A673 (cell line): ENCODE data around the gene GALNT4. TPM values are rescaled to one million over a fixed set of nuclear protein-coding genes. Genes with fewer than 3 reads are reported as not detected.

Source experiments
- BruUV-seq: library from RNA; stranded (reverse); fragments of 400-500 nt; replicated peaks from 2 replicates; lab custom pipeline; 2021; lab: Mats Ljungman, UMichigan
- CTCF ChIA-PET: fragments of 300-600 bp; sonication (Branson Sonifier 250); formaldehyde crosslinking; loops from one replicate; lab custom pipeline; 2022; ENCODE audit warnings: antibody characterized with exemption; lab: Charles Lee
- POLR2A ChIA-PET: fragments of 300-600 bp; sonication (Branson Sonifier 250); formaldehyde crosslinking; loops from one replicate; lab custom pipeline; 2022; ENCODE audit warnings: antibody characterized with exemption; ENCODE audit not compliant: low non-redundant PET; lab: Charles Lee
- DNase-seq: peaks from one replicate; pipeline ENCODE4 v3.0.0-alpha.2; 2015; ENCODE audit warnings: low spot score
- H3K27ac ChIP-seq: fragments of 200-600 bp; sonication (generic); 2 replicates; pipeline ENCODE4 v1.5.1; 2016; ENCODE audit warnings: mixed run types, low read depth, mild to moderate bottlenecking, mixed read lengths, antibody characterized with exemption, low read length; ENCODE audit not compliant: poor library complexity, severe bottlenecking
- H3K27me3 ChIP-seq: fragments of 200-600 bp; sonication (generic); replicated peaks from 2 replicates; pipeline ENCODE4 v1.6.1; 2017; ENCODE audit warnings: mixed run types, low read depth, mild to moderate bottlenecking, mixed read lengths, antibody characterized with exemption, low read length; ENCODE audit not compliant: insufficient read depth, poor library complexity
- H3K36me3 ChIP-seq: fragments of 200-600 bp; sonication (generic); 2 replicates; pipeline ENCODE4 v1.6.1; 2016; ENCODE audit warnings: mixed run types, mild to moderate bottlenecking, mixed read lengths, antibody characterized with exemption, low read length; ENCODE audit not compliant: insufficient read depth, poor library complexity, severe bottlenecking
- H3K4me1 ChIP-seq: fragments of 200-600 bp; sonication (generic); 2 replicates; pipeline ENCODE4 v1.6.1; 2017; ENCODE audit warnings: mixed run types, mild to moderate bottlenecking, mixed read lengths, antibody characterized with exemption, low read length; ENCODE audit not compliant: insufficient read depth, poor library complexity, severe bottlenecking
- H3K4me3 ChIP-seq: fragments of 200-600 bp; sonication (generic); 2 replicates; pipeline ENCODE4 v1.5.1; 2016; ENCODE audit warnings: low read depth, mixed run types, mild to moderate bottlenecking, mixed read lengths, low read length; ENCODE audit not compliant: poor library complexity, severe bottlenecking
- H3K9me3 ChIP-seq: fragments of 200-600 bp; sonication (generic); 2 replicates; pipeline ENCODE4 v1.6.1; 2016; ENCODE audit warnings: mixed run types, low read depth, mild to moderate bottlenecking, mixed read lengths, antibody characterized with exemption, low read length; ENCODE audit not compliant: poor library complexity, severe bottlenecking
- CTCF ChIP-seq: fragments of 300-800, 200-600 bp; sonication (generic); conservative IDR thresholded peaks from 2 replicates; pipeline ENCODE4 v1.5.1; 2017; ENCODE audit warnings: low read depth, mild to moderate bottlenecking, antibody characterized with exemption, low read length, moderate library complexity, mixed read lengths
- EZH2 ChIP-seq: fragments of 200-600 bp; sonication (generic); IDR thresholded peaks from 2 replicates; pipeline ENCODE4 v1.6.1; 2017; ENCODE audit warnings: borderline replicate concordance, low read depth, mild to moderate bottlenecking, mixed read lengths, antibody characterized with exemption, low read length; ENCODE audit not compliant: poor library complexity, severe bottlenecking
- intact Hi-C: fragments of 100-400 bp; cut with micrococcal nuclease; formaldehyde crosslinking; loops from one replicate; pipeline ENCODE4 v1.10.0; 2022; ENCODE audit not compliant: unreplicated experiment
- total RNA-seq: library from RNA; stranded (reverse); gene quantifications from 2 replicates; pipeline ENCODE4 v1.2.3, GENCODE V29; 2021

GALNT4 gene
- total RNA-seq, 1 experiment from 2014 or later, result 14.3 TPM

GRCh38 chr12:89566615-89567014 lies 42.0 kb upstream of the GALNT4 start:
- Histone ChIP-seq H3K9me3 (no peaks in the 10 kb centered on the region), H3K36me3 (no peaks in the 10 kb centered on the region), H3K4me1 (peaks cover 6% of the 10 kb centered on the region), H3K27ac (no peak overlapping the region), H3K4me3 (no peak overlapping the region), H3K27me3 (no peaks in the 10 kb centered on the region)
- DNase-seq, result no peak
- no peak for TF ChIP-seq EZH2
- no peak for TF ChIP-seq CTCF
- CTCF ChIA-PET, result no interaction called here
- intact Hi-C loops, result no loop called here
- POLR2A ChIA-PET, result no interaction called here
- no TSS peak for BruUV-seq

- Histone ChIP-seq H3K4me3 (no peak overlapping the region), H3K4me1 (no peaks in the 10 kb centered on the region), H3K36me3 (no peaks in the 10 kb centered on the region), H3K27ac (no peak overlapping the region), H3K9me3 (no peaks in the 10 kb centered on the region), H3K27me3 (no peaks in the 10 kb centered on the region)
- ChIA-PET CTCF (no interaction called here), POLR2A (interaction anchor here (0.6 kb wide), 1 partner anchor 35 kb away, joined by 4 read pairs; no protein-coding TSS in a partner anchor)
- no peak for DNase-seq
- TF ChIP-seq EZH2, result no peak
- no peak for TF ChIP-seq CTCF
- BruUV-seq, result no TSS peak
- intact Hi-C loops, result no loop called here
Observed at GRCh38 chr12:89565002-89565401, 40.4 kb upstream of the GALNT4 start.

GRCh38 chr12:89559753-89560152 lies 35.2 kb upstream of the GALNT4 start:
- POLR2A ChIA-PET, result no interaction called here
- Histone ChIP-seq H3K9me3 (no peaks in the 10 kb centered on the region), H3K4me3 (no peak overlapping the region), H3K27me3 (no peaks in the 10 kb centered on the region), H3K36me3 (no peaks in the 10 kb centered on the region), H3K27ac (no peak overlapping the region), H3K4me1 (no peaks in the 10 kb centered on the region)
- CTCF ChIA-PET, result no interaction called here
- DNase-seq, result no peak
- TF ChIP-seq EZH2, result no peak
- TF ChIP-seq CTCF, result no peak
- intact Hi-C loops, result no loop called here
- no TSS peak for BruUV-seq
